ENCODE data around the gene RSPH9.

The RSPH9 gene

GRCh38 chr6:43707767-43708166 lies 62.9 kb downstream of the RSPH9 start:
- Histone ChIP-seq H3K4me2 (no peak overlapping the region), H3K36me3 (no peaks in the 10 kb centered on the region), H3K4me3 (no peak overlapping the region), H3K27me3 (no peaks in the 10 kb centered on the region), H3K9me3 (no peaks in the 10 kb centered on the region), H3K27ac (no peak overlapping the region), H3K9ac (no peak overlapping the region), H3K4me1 (peaks cover 31% of the 10 kb centered on the region), H4K20me1 (no peaks in the 10 kb centered on the region)
- no peak for TF ChIP-seq Cebpa-rat (IDR thresholded peaks at IDR 0.05)

- Histone ChIP-seq H3K36me3 (no peaks in the 10 kb centered on the region), H3K27me3 (no peaks in the 10 kb centered on the region), H3K9ac (no peak overlapping the region), H3K4me3 (no peak overlapping the region), H3K4me2 (no peak overlapping the region), H4K20me1 (no peaks in the 10 kb centered on the region), H3K9me3 (no peaks in the 10 kb centered on the region), H3K27ac (no peak overlapping the region), H3K4me1 (peaks cover 28% of the 10 kb centered on the region)
- 0 out of 2 replicates have a peak, but pooled peaks have one; percentile 45 for TF ChIP-seq Cebpa-rat (IDR thresholded peaks at IDR 0.05)
These were observed 64.2 kb downstream of the RSPH9 start for GRCh38 chr6:43708860-43709653.

GRCh38 chr6:43709654-43710303 lies 64.9 kb downstream of the RSPH9 start:
- Histone ChIP-seq H3K9me3 (no peaks in the 10 kb centered on the region), H3K27me3 (no peaks in the 10 kb centered on the region), H3K4me2 (no peak overlapping the region), H3K4me3 (no peak overlapping the region), H3K27ac (no peak overlapping the region), H3K36me3 (no peaks in the 10 kb centered on the region), H3K4me1 (peaks cover 33% of the 10 kb centered on the region), H3K9ac (no peak overlapping the region), H4K20me1 (no peaks in the 10 kb centered on the region)
- TF ChIP-seq Cebpa-rat (IDR thresholded peaks at IDR 0.05) = no peak

GRCh38 chr6:43710576-43710975 lies 65.7 kb downstream of the RSPH9 start:
- H3K36me3 ChIP-seq = no peaks in the 10 kb centered on the region
- no peak overlapping the region for H3K9ac ChIP-seq
- no peak overlapping the region for H3K27ac ChIP-seq
- no peak overlapping the region for H3K4me2 ChIP-seq
- H3K9me3 ChIP-seq = no peaks in the 10 kb centered on the region
- no peak overlapping the region for H3K4me3 ChIP-seq
- no peaks in the 10 kb centered on the region for H4K20me1 ChIP-seq
- H3K4me1 ChIP-seq = peaks cover 33% of the 10 kb centered on the region
- no peak for TF ChIP-seq Cebpa-rat (IDR thresholded peaks at IDR 0.05)
- no peaks in the 10 kb centered on the region for H3K27me3 ChIP-seq

- TF ChIP-seq Cebpa-rat (IDR thresholded peaks at IDR 0.05) = no peak
- H3K27ac ChIP-seq = no peak overlapping the region
- no peaks in the 10 kb centered on the region for H3K9me3 ChIP-seq
- H3K4me2 ChIP-seq = no peak overlapping the region
- no peak overlapping the region for H3K4me3 ChIP-seq
- H3K9ac ChIP-seq = no peak overlapping the region
- H3K27me3 ChIP-seq = no peaks in the 10 kb centered on the region
- peaks cover 29% of the 10 kb centered on the region for H3K4me1 ChIP-seq
- no peaks in the 10 kb centered on the region for H4K20me1 ChIP-seq
- H3K36me3 ChIP-seq = no peaks in the 10 kb centered on the region
These were observed 67.7 kb downstream of the RSPH9 start for GRCh38 chr6:43712579-43712978.

- Histone ChIP-seq H3K9me3 (no peaks in the 10 kb centered on the region), H3K27ac (no peak overlapping the region), H3K4me1 (peaks cover 34% of the 10 kb centered on the region), H4K20me1 (no peaks in the 10 kb centered on the region), H3K27me3 (no peaks in the 10 kb centered on the region), H3K4me2 (peak overlapping the region; percentile 42; the same call in 1 of the 2 replicates), H3K36me3 (no peaks in the 10 kb centered on the region), H3K4me3 (no peak overlapping the region), H3K9ac (no peak overlapping the region)
- no peak for TF ChIP-seq Cebpa-rat (IDR thresholded peaks at IDR 0.05)
These were observed 68.9 kb downstream of the RSPH9 start for GRCh38 chr6:43713643-43714310.

- H3K4me2 ChIP-seq = peak overlapping the region; percentile 42
- no peaks in the 10 kb centered on the region for H4K20me1 ChIP-seq
- TF ChIP-seq Cebpa-rat (IDR thresholded peaks at IDR 0.05) = no peak
- peaks cover 34% of the 10 kb centered on the region for H3K4me1 ChIP-seq
- H3K36me3 ChIP-seq = no peaks in the 10 kb centered on the region
- no peak overlapping the region for H3K4me3 ChIP-seq
- no peak overlapping the region for H3K27ac ChIP-seq
- no peaks in the 10 kb centered on the region for H3K27me3 ChIP-seq
- no peak overlapping the region for H3K9ac ChIP-seq
- no peaks in the 10 kb centered on the region for H3K9me3 ChIP-seq
These were observed 69.6 kb downstream of the RSPH9 start for GRCh38 chr6:43714311-43715055.

- peak overlapping the region; percentile 42 for H3K4me2 ChIP-seq
These were observed 70.4 kb downstream of the RSPH9 start for GRCh38 chr6:43715056-43715788.

GRCh38 chr6:43716099-43716498 lies 71.3 kb downstream of the RSPH9 start:
- H3K36me3 ChIP-seq = no peaks in the 10 kb centered on the region
- no peak overlapping the region for H3K4me2 ChIP-seq
- H3K9me3 ChIP-seq = no peaks in the 10 kb centered on the region
- no peak overlapping the region for H3K27ac ChIP-seq
- H3K4me3 ChIP-seq = no peak overlapping the region
- peaks cover 34% of the 10 kb centered on the region for H3K4me1 ChIP-seq
- H3K27me3 ChIP-seq = no peaks in the 10 kb centered on the region
- no peak for TF ChIP-seq Cebpa-rat (IDR thresholded peaks at IDR 0.05)
- no peaks in the 10 kb centered on the region for H4K20me1 ChIP-seq
- H3K9ac ChIP-seq = no peak overlapping the region

More at GRCh38 chr6:43715056-43715788, 70.4 kb downstream of the RSPH9 start:
- TF ChIP-seq Cebpa-rat (IDR thresholded peaks at IDR 0.05) = no peak
- H3K4me3 ChIP-seq = no peak overlapping the region
- no peaks in the 10 kb centered on the region for H3K36me3 ChIP-seq
- H3K9ac ChIP-seq = no peak overlapping the region
- no peaks in the 10 kb centered on the region for H3K27me3 ChIP-seq
- H3K9me3 ChIP-seq = no peaks in the 10 kb centered on the region
- H4K20me1 ChIP-seq = no peaks in the 10 kb centered on the region
- H3K4me1 ChIP-seq = peaks cover 34% of the 10 kb centered on the region
- H3K27ac ChIP-seq = no peak overlapping the region
